Keratinocyte (primary cell): ENCODE results near the gene EHD3. TPM values are rescaled to one million over a fixed set of nuclear protein-coding genes. Genes with fewer than 3 reads are reported as not detected.
A peak's percentile ranks its signal among the peaks of the same experiment; 100 is the strongest.

Source experiments
- DNase-seq: peaks from one replicate; pipeline ENCODE4 v3.0.0-alpha.2; 2011; ENCODE audit warnings: low read depth, missing footprints, low spot score
- FAIRE-seq: peaks from 2 replicates; lab custom pipeline; 2011; peaks lifted over from hg19 to GRCh38; lab: Jason Lieb, UNC
- H2AFZ ChIP-seq: 2 replicates; pipeline ENCODE4 v1.6.0; 2012; ENCODE audit warnings: low read length, control low read depth, inconsistent platforms; ENCODE audit not compliant: control insufficient read depth
- H3K27ac ChIP-seq: 2 replicates; pipeline ENCODE4 v1.5.1; 2011; ENCODE audit warnings: low read length; ENCODE audit not compliant: control insufficient read depth, insufficient read depth
- H3K27me3 ChIP-seq: 3 replicates; pipeline ENCODE4 v1.6.0; 2011; ENCODE audit warnings: low read length; ENCODE audit not compliant: control insufficient read depth, insufficient read depth; ENCODE audit errors: extremely low read depth
- H3K36me3 ChIP-seq, 2 experiments: 2 replicates in 1 of 2; 3 replicates in 1 of 2; pipeline ENCODE4 v1.5.1; 2011; ENCODE audit warnings: low read length in 2 of 2, mild to moderate bottlenecking in 1 of 2; ENCODE audit not compliant: control insufficient read depth in 2 of 2, insufficient read depth in 2 of 2; ENCODE audit errors: extremely low read depth in 1 of 2
- H3K4me1 ChIP-seq: 3 replicates; pipeline ENCODE4 v1.5.1; 2011; ENCODE audit warnings: low read length; ENCODE audit not compliant: control insufficient read depth, insufficient read depth; ENCODE audit errors: extremely low read depth
- H3K4me2 ChIP-seq: 3 replicates; pipeline ENCODE4 v1.6.0; 2011; ENCODE audit warnings: low read depth, low read length; ENCODE audit not compliant: control insufficient read depth, insufficient read depth; ENCODE audit errors: extremely low read depth
- H3K4me3 ChIP-seq, 3 experiments: fragments of 200-600 bp in 1 of 3; sonication (generic) in 1 of 3; 2 replicates in 2 of 3; 3 replicates in 1 of 3; pipeline ENCODE4 v1.5.1; 2011 to 2016; ENCODE audit warnings: low read length in 3 of 3, mild to moderate bottlenecking in 3 of 3, control low read depth in 2 of 3, inconsistent platforms in 1 of 3, low read depth in 1 of 3, mixed read lengths in 1 of 3, mixed run types in 1 of 3, moderate library complexity in 1 of 3; ENCODE audit not compliant: control insufficient read depth in 2 of 3, insufficient read depth in 2 of 3; ENCODE audit errors: extremely low read depth in 1 of 3
- H3K79me2 ChIP-seq: 2 replicates; pipeline ENCODE4 v1.6.0; 2012; ENCODE audit warnings: low read length; ENCODE audit not compliant: control insufficient read depth, insufficient read depth
- H3K9ac ChIP-seq: 3 replicates; pipeline ENCODE4 v1.6.0; 2011; ENCODE audit warnings: low read length; ENCODE audit not compliant: control insufficient read depth, insufficient read depth; ENCODE audit errors: extremely low read depth
- H3K9me1 ChIP-seq: 3 replicates; pipeline ENCODE4 v1.6.0; 2011; ENCODE audit warnings: low read length; ENCODE audit not compliant: control insufficient read depth, insufficient read depth; ENCODE audit errors: extremely low read depth
- H3K9me3 ChIP-seq: 2 replicates; pipeline ENCODE4 v1.5.1; 2012; ENCODE audit warnings: low read depth, low read length; ENCODE audit not compliant: control insufficient read depth
- H4K20me1 ChIP-seq: 3 replicates; pipeline ENCODE4 v1.6.0; 2011; ENCODE audit warnings: low read length; ENCODE audit not compliant: control insufficient read depth, insufficient read depth; ENCODE audit errors: extremely low read depth
- EZH2 ChIP-seq: IDR thresholded peaks from one replicate; pipeline ENCODE4 v1.6.1; 2012; ENCODE audit warnings: inconsistent platforms, mild to moderate bottlenecking, low read length, moderate library complexity
- dilution Hi-C: fragments of 300-500 bp; cut with MboI; formaldehyde crosslinking; loops from one replicate; pipeline ENCODE4 v1.7.0; 2020; ENCODE audit warnings: low sequenced_read_pairs; ENCODE audit not compliant: extremely low pct_ligation_motif_present
- polyA plus RNA-seq, 5 experiments: library from polyadenylated mRNA; depleted of rRNA in 3 of 5; stranded (reverse) in 3 of 5; stranded (forward) in 1 of 5; unstranded in 1 of 5; fragments of >200 nt; gene quantifications; 1 replicate in 1 of 5; 2 replicates in 3 of 5; 3 replicates in 1 of 5; pipeline versions ENCODE4 v1.2.1 to v1.2.3, GENCODE V29; 2011 to 2012; ENCODE audit warnings: missing spikeins in 2 of 5, low read depth in 1 of 5, low replicate concordance in 1 of 5
- TF ChIP-seq, protein P1 (sequence below), 3 experiments: IDR thresholded peaks in 1 of 3; conservative IDR thresholded peaks in 1 of 3; optimal IDR thresholded peaks in 1 of 3; 2 replicates in 2 of 3; 3 replicates in 1 of 3; pipeline versions ENCODE3 to v1.5.1; 2011; ENCODE audit warnings: low read length in 3 of 3, mild to moderate bottlenecking in 3 of 3, moderate library complexity in 2 of 3, control low read depth in 1 of 3, inconsistent platforms in 1 of 3; ENCODE audit not compliant: insufficient read depth in 2 of 3; ENCODE audit errors: extremely low read depth in 1 of 3

EHD3 gene
- polyA plus RNA-seq, 1 donor (not counting 4 experiments of a cell fraction or from before 2014, with no cell fraction given): 5.1 TPM

DNA sequence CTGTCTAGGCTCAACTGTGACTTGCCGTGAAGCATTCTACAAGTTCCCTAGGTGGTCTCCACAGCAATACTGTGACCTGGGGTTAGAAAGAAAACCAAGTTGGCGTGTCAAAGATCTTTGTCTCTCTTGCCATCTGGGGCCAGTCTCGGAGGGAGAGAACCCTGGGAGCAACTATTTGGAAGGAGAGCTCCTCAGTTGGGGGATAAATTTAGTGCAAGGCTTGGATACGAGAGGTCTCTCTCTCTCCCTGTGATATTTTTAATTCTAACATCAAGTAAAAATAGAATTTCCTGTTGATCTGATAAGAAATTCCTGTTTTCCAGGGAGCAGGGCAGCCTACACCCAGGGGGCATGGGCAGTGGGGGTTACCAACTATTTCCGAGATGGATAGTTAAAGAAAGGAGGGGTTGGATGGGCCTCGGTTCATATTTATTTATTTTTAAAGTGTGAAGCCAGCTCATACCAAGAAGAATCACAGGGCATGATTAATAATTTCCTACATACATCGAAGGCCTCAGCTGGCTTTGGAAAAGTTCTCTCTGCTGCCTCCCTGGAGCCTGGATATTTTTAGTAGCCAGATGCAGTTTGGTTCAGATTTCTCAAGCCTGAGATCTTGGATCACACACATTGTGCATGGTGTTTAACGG is 62.8 kb downstream of the EHD3 start:
- Histone ChIP-seq H3K9ac (no peak overlapping the region), H3K27me3 (no peaks in the 10 kb centered on the region), H3K27ac (no peak overlapping the region), H4K20me1 (no peaks in the 10 kb centered on the region), H2AFZ (no peak overlapping the region), H3K9me1 (no peaks in the 10 kb centered on the region), H3K4me2 (no peak overlapping the region), H3K4me1 (peaks cover 19% of the 10 kb centered on the region), H3K4me3 (no peak overlapping the region), H3K9me3 (no peaks in the 10 kb centered on the region), H3K36me3 (no peaks in the 10 kb centered on the region), H3K79me2 (no peaks in the 10 kb centered on the region)
- DNase-seq (no peak), FAIRE-seq (no peak)
- TF ChIP-seq, protein P1, sequence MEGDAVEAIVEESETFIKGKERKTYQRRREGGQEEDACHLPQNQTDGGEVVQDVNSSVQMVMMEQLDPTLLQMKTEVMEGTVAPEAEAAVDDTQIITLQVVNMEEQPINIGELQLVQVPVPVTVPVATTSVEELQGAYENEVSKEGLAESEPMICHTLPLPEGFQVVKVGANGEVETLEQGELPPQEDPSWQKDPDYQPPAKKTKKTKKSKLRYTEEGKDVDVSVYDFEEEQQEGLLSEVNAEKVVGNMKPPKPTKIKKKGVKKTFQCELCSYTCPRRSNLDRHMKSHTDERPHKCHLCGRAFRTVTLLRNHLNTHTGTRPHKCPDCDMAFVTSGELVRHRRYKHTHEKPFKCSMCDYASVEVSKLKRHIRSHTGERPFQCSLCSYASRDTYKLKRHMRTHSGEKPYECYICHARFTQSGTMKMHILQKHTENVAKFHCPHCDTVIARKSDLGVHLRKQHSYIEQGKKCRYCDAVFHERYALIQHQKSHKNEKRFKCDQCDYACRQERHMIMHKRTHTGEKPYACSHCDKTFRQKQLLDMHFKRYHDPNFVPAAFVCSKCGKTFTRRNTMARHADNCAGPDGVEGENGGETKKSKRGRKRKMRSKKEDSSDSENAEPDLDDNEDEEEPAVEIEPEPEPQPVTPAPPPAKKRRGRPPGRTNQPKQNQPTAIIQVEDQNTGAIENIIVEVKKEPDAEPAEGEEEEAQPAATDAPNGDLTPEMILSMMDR (optimal IDR thresholded peaks at IDR 0.05 in 1 of 3, IDR thresholded peaks at IDR 0.05 in 1 of 3, conservative IDR thresholded peaks at IDR 0.05 in 1 of 3; ENCODE audit: extremely low read depth in 1 of 3, insufficient read depth in 2 of 3, low read length in 3 of 3): no peak
- TF ChIP-seq EZH2: no peak
- dilution Hi-C loops: no loop called here

DNA sequence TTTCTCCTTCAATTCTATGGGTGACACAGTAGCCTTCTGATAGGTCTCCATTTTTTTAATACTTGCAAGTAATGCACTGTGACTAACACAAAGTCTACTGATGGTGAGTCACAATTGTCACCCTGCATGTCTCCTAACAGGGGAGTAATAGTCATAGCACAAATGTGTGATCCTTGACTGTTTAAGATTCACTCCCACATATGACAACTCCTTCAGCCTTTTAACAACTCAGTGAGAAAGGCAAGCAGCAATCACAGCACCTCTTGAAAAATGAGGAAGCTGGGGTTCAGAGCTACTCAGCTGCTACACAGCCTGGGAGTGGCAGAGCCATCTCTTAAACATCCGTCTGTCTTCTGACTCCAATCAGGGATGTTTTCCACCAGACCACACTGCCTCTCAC is 63.8 kb downstream of the EHD3 start:
- dilution Hi-C loops: no loop called here
- H3K36me3 ChIP-seq: no peaks in the 10 kb centered on the region
- no peak for DNase-seq
- no peak overlapping the region for H3K4me3 ChIP-seq
- H3K27me3 ChIP-seq: no peaks in the 10 kb centered on the region
- no peaks in the 10 kb centered on the region for H3K9me3 ChIP-seq
- no peak overlapping the region for H2AFZ ChIP-seq
- no peak overlapping the region for H3K27ac ChIP-seq
- TF ChIP-seq EZH2: no peak
- TF ChIP-seq, protein P1 (optimal IDR thresholded peaks at IDR 0.05 in 1 of 3, IDR thresholded peaks at IDR 0.05 in 1 of 3, conservative IDR thresholded peaks at IDR 0.05 in 1 of 3; ENCODE audit: extremely low read depth in 1 of 3, insufficient read depth in 2 of 3, low read length in 3 of 3): peak in 1 of 3 experiments; percentile 13
- no peaks in the 10 kb centered on the region for H3K79me2 ChIP-seq
- H4K20me1 ChIP-seq: no peaks in the 10 kb centered on the region
- no peaks in the 10 kb centered on the region for H3K9me1 ChIP-seq
- peaks cover 19% of the 10 kb centered on the region for H3K4me1 ChIP-seq
- H3K4me2 ChIP-seq: no peak overlapping the region
- no peak overlapping the region for H3K9ac ChIP-seq
- peak; percentile 79 for FAIRE-seq
